Vagina (tissue), 2 donors: ENCODE results near the gene TEX19.

Source experiments
- CTCF ChIP-seq, 3 experiments: fragments of 450-650 bp in 2 of 3; fragments of 200-600 bp in 1 of 3; sonication (generic) in 1 of 3; IDR thresholded peaks; one replicate each; pipeline ENCODE4 v1.5.1; 2017 to 2019; ENCODE audit warnings: antibody characterized with exemption in 3 of 3, mild to moderate bottlenecking in 2 of 3, moderate library complexity in 2 of 3
- POLR2AphosphoS5 ChIP-seq, 2 donors: sonication (generic); formaldehyde crosslinking; IDR thresholded peaks; one replicate each; pipeline ENCODE4 v1.9.0; 2017; ENCODE audit warnings: antibody characterized with exemption in 2 of 2, mild to moderate bottlenecking in 2 of 2, low read depth in 1 of 2; ENCODE audit not compliant: insufficient read depth in 1 of 2

- TF ChIP-seq CTCF (IDR thresholded peaks at IDR 0.05) (no peak), POLR2AphosphoS5 (IDR thresholded peaks at IDR 0.05; ENCODE audit: insufficient read depth in 1 of 2, low read depth in 1 of 2) (no peak)
Observed at GRCh38 chr17:82361885-82362633, 3.0 kb downstream of the TEX19 start.
